ENCODE data around the gene KLHDC10. TPM values are rescaled to one million over a fixed set of nuclear protein-coding genes. Genes with fewer than 3 reads are reported as not detected.

KLHDC10 gene
- total and polyA plus RNA-seq, 2 donors (not counting 1 experiment from before 2014, with no cell fraction given), result 7.1 to 25.7 TPM

- no peak overlapping the region for H3K27ac Mint-ChIP-seq
- no peak overlapping the region for H3K9ac ChIP-seq (ENCODE audit: low read length)
Observed at GRCh38 chr7:130096243-130096827, 26.0 kb downstream of the KLHDC10 start.

More at GRCh38 chr7:130096243-130096827, 26.0 kb downstream of the KLHDC10 start:
- peaks cover 0 to 2% of the 10 kb centered on the region in 2 experiments for H3K36me3 ChIP-seq (replicated peaks in 1 of 2; ENCODE audit: control extremely low read depth in 1 of 2, control insufficient read depth in 1 of 2, extremely low read depth in 1 of 2, insufficient read depth in 2 of 2, low read length in 1 of 2)
- CTCF ChIA-PET, result interaction anchor here (0.9 to 2.7 kb wide), 4 partner anchors 9 to 24 kb away, joined by 3 to 8 read pairs (median 5); no protein-coding TSS in a partner anchor
- Mint-ChIP-seq H3K27me3 (no peaks in the 10 kb centered on the region), H3K4me1 (peaks cover 38% of the 10 kb centered on the region), H3K4me3 (no peak overlapping the region), H3K9me3 (ENCODE audit: insufficient read depth) (no peaks in the 10 kb centered on the region)
- H4K20me1 ChIP-seq (ENCODE audit: control insufficient read depth, insufficient read depth, low read length, poor library complexity, severe bottlenecking), result peaks cover 13% of the 10 kb centered on the region
- POLR2A ChIA-PET, result no interaction called here
- no peak overlapping the region for H3K4me2 ChIP-seq (replicated peaks; ENCODE audit: low read depth, low read length, poor library complexity, severe bottlenecking)
- no peaks in the 10 kb centered on the region for H3K27me3 ChIP-seq (replicated peaks in 1 of 4; ENCODE audit: control extremely low read depth in 1 of 4, control insufficient read depth in 3 of 4, insufficient read depth in 4 of 4, low read length in 3 of 4)
- intact Hi-C loops (cut with micrococcal nuclease), result no loop called here
- H3K4me1 ChIP-seq (ENCODE audit: control insufficient read depth in 2 of 2, insufficient read depth in 2 of 2, low read length in 2 of 2), result peaks cover 21 to 23% of the 10 kb centered on the region in 2 donors
- H3K4me3 ChIP-seq (ENCODE audit: control extremely low read depth in 1 of 5, extremely low read depth in 1 of 5, insufficient read depth in 1 of 5, low read depth in 2 of 5, low read length in 4 of 5), result no peak overlapping the region
- no peaks in the 10 kb centered on the region for H3K9me3 ChIP-seq (ENCODE audit: control extremely low read depth in 1 of 3, control insufficient read depth in 2 of 3, insufficient read depth in 1 of 3, low read length in 2 of 3)
- no peak overlapping the region for H2AFZ ChIP-seq (ENCODE audit: insufficient read depth, low read depth, low read length, poor library complexity, severe bottlenecking)
- ATAC-seq (ENCODE audit: low read depth), result no peak
- TF ChIP-seq EZH2 (IDR thresholded peaks at IDR 0.05; ENCODE audit: borderline replicate concordance, insufficient read depth, low read depth, low read length, poor library complexity, severe bottlenecking) (no peak), CTCF (IDR thresholded peaks at IDR 0.05) (no peak)
- WGBS (ENCODE audit: insufficient coverage), result no CpG with 5 or more reads among the region's 4 CpGs
- no peak for DNase-seq
- peaks cover 44% of the 10 kb centered on the region for H3K79me2 ChIP-seq (ENCODE audit: control insufficient read depth, insufficient read depth, low read length)
- no peak overlapping the region for H3K27ac ChIP-seq (ENCODE audit: low read length in 2 of 2)

Data from B cell (primary cell).